ENCODE measurements around the gene ZBTB7A. TPM values are rescaled to one million over a fixed set of nuclear protein-coding genes. Genes with fewer than 3 reads are reported as not detected.

Gene ZBTB7A
- total and polyA plus RNA-seq, 8 donors: 7.1 to 49.5 (median 11.4) TPM

GRCh38 chr19:4063369-4064148 lies 3.1 kb downstream of the ZBTB7A start:
- ATAC-seq: no peak
- intact Hi-C loops (cut with DNase I): no loop called here
- H3K9me3 ChIP-seq: no peaks in the 10 kb centered on the region
- H3K27me3 ChIP-seq: no peaks in the 10 kb centered on the region
- H3K4me3 ChIP-seq: peak overlapping the region; percentile 80 to 93
- DNase-seq: peak in 1 of 4 donors; percentile 66
- peaks cover 50 to 71% of the 10 kb centered on the region in 2 donors for H3K4me1 ChIP-seq
- H3K36me3 ChIP-seq: peaks cover 0 to 13% of the 10 kb centered on the region in 2 donors
- TF ChIP-seq CTCF (IDR thresholded peaks at IDR 0.05): no peak
- H3K27ac ChIP-seq: peak overlapping the region; percentile 90 to 94

GRCh38 chr19:4062419-4063368 lies 4.0 kb downstream of the ZBTB7A start:
- no peaks in the 10 kb centered on the region for H3K9me3 ChIP-seq
- no peak for ATAC-seq
- H3K36me3 ChIP-seq: peaks cover 0 to 13% of the 10 kb centered on the region in 2 donors
- peak in 1 of 4 donors; percentile 72 for DNase-seq
- H3K27ac ChIP-seq: peak overlapping the region; percentile 90 to 94
- H3K27me3 ChIP-seq: no peaks in the 10 kb centered on the region
- peak overlapping the region in 1 of 2 donors; percentile 93 for H3K4me3 ChIP-seq
- TF ChIP-seq CTCF (IDR thresholded peaks at IDR 0.05): no peak
- intact Hi-C loops (cut with DNase I): no loop called here
- H3K4me1 ChIP-seq: peaks cover 58 to 71% of the 10 kb centered on the region in 2 donors

GRCh38 chr19:4061683-4062418 lies 4.8 kb downstream of the ZBTB7A start:
- Histone ChIP-seq H3K36me3 (peaks cover 0 to 13% of the 10 kb centered on the region in 2 donors), H3K4me3 (peak overlapping the region; percentile 14 to 93), H3K9me3 (no peaks in the 10 kb centered on the region), H3K4me1 (peaks cover 58 to 74% of the 10 kb centered on the region in 2 donors), H3K27me3 (no peaks in the 10 kb centered on the region), H3K27ac (peak overlapping the region; percentile 90 to 94)
- DNase-seq (peak in 2 of 4 donors; percentile 81 to 83), ATAC-seq (peak; percentile 20)
- TF ChIP-seq CTCF (IDR thresholded peaks at IDR 0.05): no peak
- intact Hi-C loops (cut with DNase I): no loop called here

GRCh38 chr19:4061178-4061682 lies 5.5 kb downstream of the ZBTB7A start:
- peaks cover 58 to 80% of the 10 kb centered on the region in 2 donors for H3K4me1 ChIP-seq
- H3K27ac ChIP-seq: peak overlapping the region; percentile 90 to 94
- intact Hi-C loops (cut with DNase I): no loop called here
- peaks cover 0 to 13% of the 10 kb centered on the region in 2 donors for H3K36me3 ChIP-seq
- peak overlapping the region; percentile 14 to 93 for H3K4me3 ChIP-seq
- H3K9me3 ChIP-seq: no peaks in the 10 kb centered on the region
- H3K27me3 ChIP-seq: no peaks in the 10 kb centered on the region
- DNase-seq: peak in 2 of 4 donors; percentile 87 to 95
- TF ChIP-seq CTCF (IDR thresholded peaks at IDR 0.05): no peak
- ATAC-seq: peak; percentile 48
